B cell (primary cell): Measurements from ENCODE around the gene MROH7.

Experiments used
- EZH2 ChIP-seq: IDR thresholded peaks from 2 replicates; pipeline ENCODE4 v1.6.1; 2012; ENCODE audit warnings: borderline replicate concordance, low read depth, mild to moderate bottlenecking, moderate library complexity, low read length; ENCODE audit not compliant: insufficient read depth, poor library complexity, severe bottlenecking
- TF ChIP-seq, protein P1 (sequence below): fragments of 200-600 bp; IDR thresholded peaks from one replicate; pipeline ENCODE4 v1.8.0; 2022; ENCODE audit warnings: antibody characterized with exemption, mild to moderate bottlenecking

DNA sequence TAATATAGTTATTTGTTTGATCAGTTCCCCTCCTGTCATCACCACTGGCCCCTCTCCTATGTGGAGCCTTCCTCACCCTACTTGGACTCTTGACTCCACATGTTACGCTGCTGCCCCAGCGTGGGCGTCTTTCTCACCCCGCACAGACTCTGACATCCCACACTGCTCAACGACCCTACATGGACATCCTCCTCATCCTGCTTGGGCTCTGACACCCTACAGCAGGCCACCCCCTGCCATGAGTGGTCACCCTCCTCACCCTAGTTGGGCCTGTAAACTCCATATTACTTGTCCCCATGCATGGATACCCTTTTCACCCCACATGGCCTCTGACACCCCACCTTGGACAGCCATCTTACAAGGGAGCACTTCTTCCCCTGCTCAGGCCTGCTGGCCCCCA, 95.1 kb downstream of the MROH7 start:
- TF ChIP-seq, protein P1, sequence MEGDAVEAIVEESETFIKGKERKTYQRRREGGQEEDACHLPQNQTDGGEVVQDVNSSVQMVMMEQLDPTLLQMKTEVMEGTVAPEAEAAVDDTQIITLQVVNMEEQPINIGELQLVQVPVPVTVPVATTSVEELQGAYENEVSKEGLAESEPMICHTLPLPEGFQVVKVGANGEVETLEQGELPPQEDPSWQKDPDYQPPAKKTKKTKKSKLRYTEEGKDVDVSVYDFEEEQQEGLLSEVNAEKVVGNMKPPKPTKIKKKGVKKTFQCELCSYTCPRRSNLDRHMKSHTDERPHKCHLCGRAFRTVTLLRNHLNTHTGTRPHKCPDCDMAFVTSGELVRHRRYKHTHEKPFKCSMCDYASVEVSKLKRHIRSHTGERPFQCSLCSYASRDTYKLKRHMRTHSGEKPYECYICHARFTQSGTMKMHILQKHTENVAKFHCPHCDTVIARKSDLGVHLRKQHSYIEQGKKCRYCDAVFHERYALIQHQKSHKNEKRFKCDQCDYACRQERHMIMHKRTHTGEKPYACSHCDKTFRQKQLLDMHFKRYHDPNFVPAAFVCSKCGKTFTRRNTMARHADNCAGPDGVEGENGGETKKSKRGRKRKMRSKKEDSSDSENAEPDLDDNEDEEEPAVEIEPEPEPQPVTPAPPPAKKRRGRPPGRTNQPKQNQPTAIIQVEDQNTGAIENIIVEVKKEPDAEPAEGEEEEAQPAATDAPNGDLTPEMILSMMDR, result no peak
- TF ChIP-seq EZH2, result no peak
